ENCODE data around the gene KDM5A. TPM values are rescaled to one million over a fixed set of nuclear protein-coding genes. Genes with fewer than 3 reads are reported as not detected.

KDM5A gene
- total RNA-seq, 2 experiments from 2014 or later = 39.6 to 88.8 TPM

DNA sequence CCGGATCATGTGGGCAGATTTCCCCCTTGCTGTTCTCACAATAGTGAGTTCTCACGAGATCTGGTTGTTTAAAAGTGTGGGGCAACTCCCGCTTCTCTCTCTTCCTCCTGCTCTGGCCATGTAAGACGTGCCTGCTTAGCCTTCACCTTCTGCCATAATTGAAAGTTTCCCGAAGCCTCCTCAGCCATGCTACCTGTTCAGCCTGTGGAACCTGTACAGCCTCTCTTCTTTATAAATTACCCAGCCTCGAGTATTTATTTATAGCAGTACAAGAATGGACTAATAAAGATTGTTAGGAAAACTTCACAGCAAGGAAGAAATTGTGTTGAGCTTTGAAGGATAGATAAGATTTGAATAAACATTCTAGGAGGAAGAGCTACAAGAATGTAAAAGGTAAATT is 52.1 kb downstream of the KDM5A start:
- no peak overlapping the region for H2AFZ ChIP-seq (ENCODE audit: low read length)
- H3K4me2 ChIP-seq (ENCODE audit: low read length) = no peak overlapping the region
- no peaks in the 10 kb centered on the region; the same call in 1 of the 2 replicates for H4K20me1 ChIP-seq (ENCODE audit: insufficient read depth, low read length)
- no TSS peak for BruUV-seq (replicated peaks)
- no peaks in the 10 kb centered on the region for H3K4me1 ChIP-seq (ENCODE audit: insufficient read depth, low read length, poor library complexity, severe bottlenecking)
- TF ChIP-seq EZH2phosphoT487 (IDR thresholded peaks at IDR 0.05; ENCODE audit: borderline replicate concordance, low read depth, low read length) = no peak
- TF ChIP-seq, protein P1, sequence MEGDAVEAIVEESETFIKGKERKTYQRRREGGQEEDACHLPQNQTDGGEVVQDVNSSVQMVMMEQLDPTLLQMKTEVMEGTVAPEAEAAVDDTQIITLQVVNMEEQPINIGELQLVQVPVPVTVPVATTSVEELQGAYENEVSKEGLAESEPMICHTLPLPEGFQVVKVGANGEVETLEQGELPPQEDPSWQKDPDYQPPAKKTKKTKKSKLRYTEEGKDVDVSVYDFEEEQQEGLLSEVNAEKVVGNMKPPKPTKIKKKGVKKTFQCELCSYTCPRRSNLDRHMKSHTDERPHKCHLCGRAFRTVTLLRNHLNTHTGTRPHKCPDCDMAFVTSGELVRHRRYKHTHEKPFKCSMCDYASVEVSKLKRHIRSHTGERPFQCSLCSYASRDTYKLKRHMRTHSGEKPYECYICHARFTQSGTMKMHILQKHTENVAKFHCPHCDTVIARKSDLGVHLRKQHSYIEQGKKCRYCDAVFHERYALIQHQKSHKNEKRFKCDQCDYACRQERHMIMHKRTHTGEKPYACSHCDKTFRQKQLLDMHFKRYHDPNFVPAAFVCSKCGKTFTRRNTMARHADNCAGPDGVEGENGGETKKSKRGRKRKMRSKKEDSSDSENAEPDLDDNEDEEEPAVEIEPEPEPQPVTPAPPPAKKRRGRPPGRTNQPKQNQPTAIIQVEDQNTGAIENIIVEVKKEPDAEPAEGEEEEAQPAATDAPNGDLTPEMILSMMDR (conservative IDR thresholded peaks at IDR 0.05; ENCODE audit: low read length) = no peak
- 0 out of 2 replicates have a peak, but pooled peaks cover 4% of the 10 kb centered on the region for H3K9me3 ChIP-seq (ENCODE audit: low read length)
- POLR2A ChIA-PET = no interaction called here
- intact Hi-C loops (cut with micrococcal nuclease; ENCODE audit: unreplicated experiment) = no loop called here
- CTCF ChIA-PET (ENCODE audit: unreplicated experiment) = no interaction called here
- no peak overlapping the region for H3K27ac ChIP-seq (ENCODE audit: low read depth, low read length, poor library complexity, severe bottlenecking)
- H3K36me3 ChIP-seq (ENCODE audit: insufficient read depth, low read length) = peaks cover 84% of the 10 kb centered on the region
- H3K9me2 ChIP-seq (ENCODE audit: insufficient read depth, low read length) = no peaks in the 10 kb centered on the region
- H3K4me3 ChIP-seq (ENCODE audit: low read depth, low read length, poor library complexity, severe bottlenecking) = no peak overlapping the region
- DNase-seq (ENCODE audit: low spot score) = no peak
- no peaks in the 10 kb centered on the region for H3K79me2 ChIP-seq (ENCODE audit: insufficient read depth, low read depth, low read length)

DNA sequence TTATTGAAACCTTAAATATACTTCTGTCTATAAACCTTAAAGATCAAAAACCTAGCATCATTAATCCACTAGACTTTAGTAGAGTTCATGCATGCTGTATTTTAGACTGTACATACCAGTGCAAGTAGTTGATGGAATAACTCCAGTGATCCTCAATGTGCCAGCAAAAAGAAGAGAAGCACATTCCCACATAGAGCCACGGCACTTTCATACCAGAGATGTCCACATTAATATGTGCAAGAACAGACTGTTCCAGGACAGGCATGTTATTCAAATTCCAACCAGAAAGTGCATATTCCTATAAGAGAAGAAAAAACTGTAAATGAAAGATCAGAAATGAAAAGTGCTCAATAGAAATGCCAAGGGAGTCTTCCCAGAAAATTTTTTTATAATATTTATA is 55.0 kb downstream of the KDM5A start:
- DNase-seq (ENCODE audit: low spot score) = no peak
- H3K27ac ChIP-seq (ENCODE audit: low read depth, low read length, poor library complexity, severe bottlenecking) = no peak overlapping the region
- no peaks in the 10 kb centered on the region for H3K9me3 ChIP-seq (ENCODE audit: low read length)
- no peaks in the 10 kb centered on the region for H3K79me2 ChIP-seq (ENCODE audit: insufficient read depth, low read depth, low read length)
- H3K4me1 ChIP-seq (ENCODE audit: insufficient read depth, low read length, poor library complexity, severe bottlenecking) = no peaks in the 10 kb centered on the region
- no peak overlapping the region for H2AFZ ChIP-seq (ENCODE audit: low read length)
- no peaks in the 10 kb centered on the region for H3K9me2 ChIP-seq (ENCODE audit: insufficient read depth, low read length)
- ChIA-PET POLR2A (no interaction called here), CTCF (ENCODE audit: unreplicated experiment) (no interaction called here)
- H3K36me3 ChIP-seq (ENCODE audit: insufficient read depth, low read length) = peaks cover 78% of the 10 kb centered on the region
- H3K4me3 ChIP-seq (ENCODE audit: low read depth, low read length, poor library complexity, severe bottlenecking) = no peak overlapping the region
- no peaks in the 10 kb centered on the region; the same call in 1 of the 2 replicates for H4K20me1 ChIP-seq (ENCODE audit: insufficient read depth, low read length)
- H3K4me2 ChIP-seq (ENCODE audit: low read length) = no peak overlapping the region
- no peak for TF ChIP-seq EZH2phosphoT487 (IDR thresholded peaks at IDR 0.05; ENCODE audit: borderline replicate concordance, low read depth, low read length)
- TF ChIP-seq, protein P1 (conservative IDR thresholded peaks at IDR 0.05; ENCODE audit: low read length) = no peak
- intact Hi-C loops (cut with micrococcal nuclease; ENCODE audit: unreplicated experiment) = no loop called here
- BruUV-seq (replicated peaks) = no TSS peak

DNA sequence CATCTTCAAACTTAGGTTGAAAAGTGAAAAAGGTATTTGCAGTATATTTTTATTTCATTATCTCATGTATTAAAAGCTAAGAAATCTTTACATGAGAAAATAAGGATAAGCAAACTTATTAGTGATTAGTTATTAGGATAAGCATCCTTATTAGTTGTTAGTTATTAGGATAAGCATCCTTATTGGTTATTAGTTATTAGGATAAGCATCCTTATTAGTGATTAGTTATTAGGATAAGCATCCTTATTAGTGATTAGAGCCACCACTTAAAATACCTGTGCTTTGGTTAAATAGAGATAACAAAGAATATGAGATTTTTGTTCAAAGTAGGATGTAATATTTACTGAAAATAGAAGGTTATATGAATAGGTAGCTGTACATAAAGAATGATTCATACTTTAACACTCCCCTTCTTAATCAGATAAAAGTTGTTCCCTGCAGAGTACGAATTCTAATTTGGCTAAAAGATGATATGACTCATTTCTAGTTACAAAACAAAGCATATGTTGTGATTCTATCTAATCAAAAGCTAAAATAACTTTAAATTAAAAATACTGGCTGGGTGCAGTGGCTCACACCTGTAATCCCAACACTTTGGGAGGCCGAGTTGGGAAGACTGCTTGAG is 56.4 kb downstream of the KDM5A start:
- Histone ChIP-seq H2AFZ (ENCODE audit: low read length) (no peak overlapping the region), H3K4me1 (ENCODE audit: insufficient read depth, low read length, poor library complexity, severe bottlenecking) (no peaks in the 10 kb centered on the region), H3K4me3 (ENCODE audit: low read depth, low read length, poor library complexity, severe bottlenecking) (no peak overlapping the region), H3K36me3 (ENCODE audit: insufficient read depth, low read length) (peaks cover 83% of the 10 kb centered on the region), H3K27ac (ENCODE audit: low read depth, low read length, poor library complexity, severe bottlenecking) (no peak overlapping the region), H3K9me2 (ENCODE audit: insufficient read depth, low read length) (no peaks in the 10 kb centered on the region), H3K9me3 (ENCODE audit: low read length) (no peaks in the 10 kb centered on the region), H3K79me2 (ENCODE audit: insufficient read depth, low read depth, low read length) (no peaks in the 10 kb centered on the region), H4K20me1 (ENCODE audit: insufficient read depth, low read length) (no peaks in the 10 kb centered on the region; the same call in 1 of the 2 replicates), H3K4me2 (ENCODE audit: low read length) (no peak overlapping the region)
- ChIA-PET POLR2A (interaction anchor here (0.6 kb wide), 1 partner anchor 168 kb away, joined by 3 read pairs; no protein-coding TSS in a partner anchor), CTCF (ENCODE audit: unreplicated experiment) (no interaction called here)
- DNase-seq (ENCODE audit: low spot score) = no peak
- intact Hi-C loops (cut with micrococcal nuclease; ENCODE audit: unreplicated experiment) = no loop called here
- no TSS peak for BruUV-seq (replicated peaks)
- TF ChIP-seq, protein P1 (conservative IDR thresholded peaks at IDR 0.05; ENCODE audit: low read length) = no peak
- TF ChIP-seq EZH2phosphoT487 (IDR thresholded peaks at IDR 0.05; ENCODE audit: borderline replicate concordance, low read depth, low read length) = no peak
